ENCODE measurements around the gene ABCC2. TPM values are rescaled to one million over a fixed set of nuclear protein-coding genes. Genes with fewer than 3 reads are reported as not detected.

The ABCC2 gene
- total and polyA plus RNA-seq, 2 experiments from 2014 or later: 29.7 to 63.1 TPM

DNA sequence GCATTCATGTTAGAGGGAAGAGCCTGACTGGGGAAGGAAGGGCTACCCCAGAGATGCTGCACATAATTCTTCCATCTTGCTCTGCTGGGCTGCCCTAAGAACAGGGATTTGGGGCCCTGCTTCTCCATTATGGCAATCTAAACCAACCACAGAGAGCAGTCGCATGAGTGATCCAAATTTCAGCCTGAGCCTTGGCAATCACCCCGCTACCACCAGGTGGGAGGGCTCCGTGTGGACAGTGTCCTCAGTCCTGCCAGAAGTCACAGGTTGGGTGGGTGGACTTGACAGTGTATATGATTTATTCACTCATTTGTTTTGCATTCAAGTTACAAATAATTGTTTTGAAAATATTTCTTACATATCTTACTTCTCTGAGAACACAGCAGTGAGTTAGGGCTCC lies 22.0 kb downstream of the ABCC2 start:
- no peak overlapping the region for H3K4me2 ChIP-seq

DNA sequence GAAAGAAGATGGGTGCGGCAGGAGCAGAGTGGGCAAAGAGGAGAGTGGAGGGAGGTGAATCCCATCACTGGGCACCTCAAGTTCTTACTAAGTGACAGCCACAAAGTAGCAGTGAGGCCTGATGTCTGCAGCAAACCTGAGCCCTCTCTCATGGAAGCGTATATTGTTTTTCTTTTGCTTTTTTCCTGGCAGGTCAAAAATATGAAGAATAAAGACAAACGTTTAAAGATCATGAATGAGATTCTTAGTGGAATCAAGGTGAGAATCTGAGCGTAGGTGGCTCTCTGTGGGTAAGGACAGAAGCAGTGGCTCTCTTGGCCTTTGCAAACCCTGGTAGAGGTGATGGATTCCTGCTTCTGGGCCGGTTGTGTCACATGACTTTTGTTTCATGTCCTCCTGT lies 22.8 kb downstream of the ABCC2 start:
- Histone ChIP-seq H3K27ac (no peak overlapping the region), H3K9me2 (replicated peaks; ENCODE audit: insufficient read depth) (no peaks in the 10 kb centered on the region), H2AFZ (no peak overlapping the region), H3K9me3 (ENCODE audit: low read depth) (no peaks in the 10 kb centered on the region), H3K4me2 (no peak overlapping the region), H4K20me1 (ENCODE audit: insufficient read depth, poor library complexity, severe bottlenecking) (no peaks in the 10 kb centered on the region), H3K4me1 (ENCODE audit: insufficient read depth) (peaks cover 7% of the 10 kb centered on the region), H3K27me3 (no peaks in the 10 kb centered on the region), H3K79me2 (no peaks in the 10 kb centered on the region), H3K4me3 (no peak overlapping the region), H3K36me3 (replicated peaks; ENCODE audit: insufficient read depth, low read depth) (no peaks in the 10 kb centered on the region)
- 93% methylated on average over 5 of the region's 5 CpGs for WGBS (ENCODE audit: low lambda C conversion rate, missing lambda C conversion rate)
- no peak for DNase-seq (ENCODE audit: low spot score)
- TF ChIP-seq EZH2phosphoT487 (IDR thresholded peaks at IDR 0.05; ENCODE audit: low read depth, severe bottlenecking, unreplicated experiment) (no peak), EZH2 (IDR thresholded peaks at IDR 0.05; ENCODE audit: borderline replicate concordance) (no peak)
- TF ChIP-seq, protein P1, sequence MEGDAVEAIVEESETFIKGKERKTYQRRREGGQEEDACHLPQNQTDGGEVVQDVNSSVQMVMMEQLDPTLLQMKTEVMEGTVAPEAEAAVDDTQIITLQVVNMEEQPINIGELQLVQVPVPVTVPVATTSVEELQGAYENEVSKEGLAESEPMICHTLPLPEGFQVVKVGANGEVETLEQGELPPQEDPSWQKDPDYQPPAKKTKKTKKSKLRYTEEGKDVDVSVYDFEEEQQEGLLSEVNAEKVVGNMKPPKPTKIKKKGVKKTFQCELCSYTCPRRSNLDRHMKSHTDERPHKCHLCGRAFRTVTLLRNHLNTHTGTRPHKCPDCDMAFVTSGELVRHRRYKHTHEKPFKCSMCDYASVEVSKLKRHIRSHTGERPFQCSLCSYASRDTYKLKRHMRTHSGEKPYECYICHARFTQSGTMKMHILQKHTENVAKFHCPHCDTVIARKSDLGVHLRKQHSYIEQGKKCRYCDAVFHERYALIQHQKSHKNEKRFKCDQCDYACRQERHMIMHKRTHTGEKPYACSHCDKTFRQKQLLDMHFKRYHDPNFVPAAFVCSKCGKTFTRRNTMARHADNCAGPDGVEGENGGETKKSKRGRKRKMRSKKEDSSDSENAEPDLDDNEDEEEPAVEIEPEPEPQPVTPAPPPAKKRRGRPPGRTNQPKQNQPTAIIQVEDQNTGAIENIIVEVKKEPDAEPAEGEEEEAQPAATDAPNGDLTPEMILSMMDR (IDR thresholded peaks at IDR 0.05; ENCODE audit: poor library complexity): no peak

More for the DNA sequence above, 22.0 kb downstream of the ABCC2 start:
- 89% methylated on average over 3 of the region's 3 CpGs for WGBS (ENCODE audit: low lambda C conversion rate, missing lambda C conversion rate)
- DNase-seq (ENCODE audit: low spot score): no peak
- TF ChIP-seq EZH2 (IDR thresholded peaks at IDR 0.05; ENCODE audit: borderline replicate concordance): no peak
- TF ChIP-seq EZH2phosphoT487 (IDR thresholded peaks at IDR 0.05; ENCODE audit: low read depth, severe bottlenecking, unreplicated experiment): no peak
- TF ChIP-seq, protein P1 (IDR thresholded peaks at IDR 0.05; ENCODE audit: poor library complexity): no peak
- no peak overlapping the region for H3K27ac ChIP-seq
- H3K4me1 ChIP-seq (ENCODE audit: insufficient read depth): no peaks in the 10 kb centered on the region
- H3K79me2 ChIP-seq: no peaks in the 10 kb centered on the region
- no peaks in the 10 kb centered on the region for H3K27me3 ChIP-seq
- H3K36me3 ChIP-seq (replicated peaks; ENCODE audit: insufficient read depth, low read depth): no peaks in the 10 kb centered on the region
- no peaks in the 10 kb centered on the region for H3K9me3 ChIP-seq (ENCODE audit: low read depth)
- H3K4me3 ChIP-seq: no peak overlapping the region
- H2AFZ ChIP-seq: no peak overlapping the region
- no peaks in the 10 kb centered on the region for H4K20me1 ChIP-seq (ENCODE audit: insufficient read depth, poor library complexity, severe bottlenecking)
- no peaks in the 10 kb centered on the region for H3K9me2 ChIP-seq (replicated peaks; ENCODE audit: insufficient read depth)

DNA sequence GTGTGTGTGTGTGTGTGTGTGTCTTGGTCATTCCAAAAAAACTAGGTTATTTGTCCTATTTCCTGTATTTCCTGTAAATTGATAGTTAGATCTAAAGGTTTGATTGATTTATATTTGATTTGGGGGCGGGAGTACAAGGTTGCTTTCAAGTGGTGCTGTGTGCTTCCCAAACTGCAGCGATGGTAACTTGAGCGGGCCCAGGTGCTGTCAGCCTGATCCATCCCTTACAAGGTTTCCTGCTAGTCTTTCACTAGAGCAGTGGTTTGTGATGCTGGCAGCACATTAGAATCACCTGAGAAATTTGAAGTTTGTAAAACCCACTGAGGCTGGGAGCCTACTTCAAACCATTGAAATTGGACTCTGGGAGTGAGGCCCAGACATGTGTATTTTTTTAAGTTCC lies 23.7 kb downstream of the ABCC2 start:
- Histone ChIP-seq H3K9me3 (ENCODE audit: low read depth) (no peaks in the 10 kb centered on the region), H3K9me2 (replicated peaks; ENCODE audit: insufficient read depth) (no peaks in the 10 kb centered on the region), H3K4me1 (ENCODE audit: insufficient read depth) (peaks cover 12% of the 10 kb centered on the region), H3K4me2 (no peak overlapping the region), H3K79me2 (no peaks in the 10 kb centered on the region), H3K27me3 (no peaks in the 10 kb centered on the region), H2AFZ (no peak overlapping the region), H4K20me1 (ENCODE audit: insufficient read depth, poor library complexity, severe bottlenecking) (no peaks in the 10 kb centered on the region), H3K36me3 (replicated peaks; ENCODE audit: insufficient read depth, low read depth) (no peaks in the 10 kb centered on the region), H3K4me3 (no peak overlapping the region), H3K27ac (no peak overlapping the region)
- DNase-seq (ENCODE audit: low spot score): no peak
- TF ChIP-seq EZH2 (IDR thresholded peaks at IDR 0.05; ENCODE audit: borderline replicate concordance) (no peak), EZH2phosphoT487 (IDR thresholded peaks at IDR 0.05; ENCODE audit: low read depth, severe bottlenecking, unreplicated experiment) (no peak)
- TF ChIP-seq, protein P1 (IDR thresholded peaks at IDR 0.05; ENCODE audit: poor library complexity): no peak
- WGBS (ENCODE audit: low lambda C conversion rate, missing lambda C conversion rate): 62% methylated on average over 3 of the region's 3 CpGs

DNA sequence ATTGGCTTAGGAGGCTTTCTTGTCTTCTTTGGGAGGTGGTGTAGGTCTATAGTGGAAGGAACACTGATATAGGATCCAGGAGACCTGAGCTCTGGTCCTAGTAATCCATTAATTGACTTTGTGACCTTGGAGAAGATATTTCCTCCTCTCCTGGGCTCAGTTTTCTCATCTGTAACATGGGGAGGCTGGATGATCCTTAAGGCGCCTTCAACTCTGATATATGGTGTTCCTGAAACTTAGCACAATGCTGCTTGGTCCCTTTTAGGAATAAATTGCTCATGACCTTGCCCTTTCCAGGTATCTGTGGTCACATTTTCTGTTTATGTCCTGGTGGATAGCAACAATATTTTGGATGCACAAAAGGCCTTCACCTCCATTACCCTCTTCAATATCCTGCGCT lies 25.3 kb downstream of the ABCC2 start:
- H3K9me2 ChIP-seq (replicated peaks; ENCODE audit: insufficient read depth): no peaks in the 10 kb centered on the region
- H3K4me2 ChIP-seq: no peak overlapping the region
- DNase-seq (ENCODE audit: low spot score): no peak
- no peak overlapping the region for H3K27ac ChIP-seq
- no peaks in the 10 kb centered on the region for H3K27me3 ChIP-seq
- H3K4me1 ChIP-seq (ENCODE audit: insufficient read depth): peaks cover 12% of the 10 kb centered on the region
- no peaks in the 10 kb centered on the region for H4K20me1 ChIP-seq (ENCODE audit: insufficient read depth, poor library complexity, severe bottlenecking)
- WGBS (ENCODE audit: low lambda C conversion rate, missing lambda C conversion rate): 91% methylated on average over 2 of the region's 2 CpGs
- TF ChIP-seq, protein P1 (IDR thresholded peaks at IDR 0.05; ENCODE audit: poor library complexity): no peak
- TF ChIP-seq EZH2phosphoT487 (IDR thresholded peaks at IDR 0.05; ENCODE audit: low read depth, severe bottlenecking, unreplicated experiment): no peak
- TF ChIP-seq EZH2 (IDR thresholded peaks at IDR 0.05; ENCODE audit: borderline replicate concordance): no peak
- H3K36me3 ChIP-seq (replicated peaks; ENCODE audit: insufficient read depth, low read depth): no peaks in the 10 kb centered on the region
- no peaks in the 10 kb centered on the region for H3K9me3 ChIP-seq (ENCODE audit: low read depth)
- H2AFZ ChIP-seq: no peak overlapping the region
- no peaks in the 10 kb centered on the region for H3K79me2 ChIP-seq
- H3K4me3 ChIP-seq: no peak overlapping the region
